OCI-LY3 (cell line): Measurements from ENCODE around the gene EPHA2.

Experiments
- H2AFZ ChIP-seq: fragments of 200-600, 300-600 bp; shearing (Covaris generic); 2 replicates; pipeline ENCODE4 v1.6.0; 2014; ENCODE audit warnings: antibody characterized with exemption, low read depth, low read length
- H3K27ac ChIP-seq: fragments of 200-600, 300-600 bp; sonication (generic); 2 replicates; pipeline ENCODE4 v1.5.1; 2014; ENCODE audit warnings: mild to moderate bottlenecking, low read length, moderate library complexity, mixed read lengths
- H3K27me3 ChIP-seq: fragments of 200-600, 300-600 bp; sonication (generic); 2 replicates; pipeline ENCODE4 v1.6.1; 2014; ENCODE audit warnings: low read depth, low read length, mixed read lengths
- H3K36me3 ChIP-seq: fragments of 200-600, 300-600 bp; sonication (generic); replicated peaks from 2 replicates; pipeline ENCODE3; 2014; ENCODE audit warnings: low read depth, low read length, mixed read lengths
- H3K4me1 ChIP-seq: fragments of 300-600, 200-600 bp; sonication (generic); 2 replicates; pipeline ENCODE4 v1.6.1; 2014; ENCODE audit warnings: low read length, mixed read lengths
- H3K4me2 ChIP-seq: fragments of 200-600, 300-600 bp; sonication (generic); 2 replicates; pipeline ENCODE4 v1.6.1; 2014; ENCODE audit warnings: low read length, mixed read lengths
- H3K4me3 ChIP-seq: fragments of 300-600, 200-600 bp; sonication (generic); 2 replicates; pipeline ENCODE4 v1.5.1; 2014; ENCODE audit warnings: antibody characterized with exemption, mild to moderate bottlenecking, low read length, moderate library complexity
- H3K79me2 ChIP-seq: fragments of 300-600, 200-600 bp; shearing (Covaris generic); 2 replicates; pipeline ENCODE4 v1.6.1; 2014; ENCODE audit warnings: mild to moderate bottlenecking, low read length, mixed read lengths
- H3K9ac ChIP-seq: fragments of 300-600, 200-600 bp; shearing (Covaris generic); 2 replicates; pipeline ENCODE4 v1.6.0; 2014; ENCODE audit warnings: mild to moderate bottlenecking, low read length, moderate library complexity
- H3K9me3 ChIP-seq: fragments of 200-600, 300-600 bp; shearing (Covaris generic); 2 replicates; pipeline ENCODE4 v1.6.1; 2014; ENCODE audit warnings: low read length, mixed read lengths; ENCODE audit not compliant: insufficient read depth
- H4K20me1 ChIP-seq: fragments of 200-600, 300-600 bp; sonication (generic); 2 replicates; pipeline ENCODE4 v1.6.1; 2016; ENCODE audit warnings: low read length, mixed read lengths; ENCODE audit not compliant: insufficient read depth
- EZH2phosphoT487 ChIP-seq: fragments of 200-600 bp; shearing (Covaris generic); IDR thresholded peaks from 2 replicates; pipeline ENCODE4 v1.6.1; 2018; ENCODE audit warnings: antibody characterized with exemption, mixed run types, low read depth
- TF ChIP-seq, protein P1 (sequence below): fragments of 200-600, 300-600 bp; sonication (generic); IDR thresholded peaks from 2 replicates; pipeline ENCODE4 v1.5.1; 2014; ENCODE audit warnings: antibody characterized with exemption, low read length, low read depth

EPHA2 gene

DNA sequence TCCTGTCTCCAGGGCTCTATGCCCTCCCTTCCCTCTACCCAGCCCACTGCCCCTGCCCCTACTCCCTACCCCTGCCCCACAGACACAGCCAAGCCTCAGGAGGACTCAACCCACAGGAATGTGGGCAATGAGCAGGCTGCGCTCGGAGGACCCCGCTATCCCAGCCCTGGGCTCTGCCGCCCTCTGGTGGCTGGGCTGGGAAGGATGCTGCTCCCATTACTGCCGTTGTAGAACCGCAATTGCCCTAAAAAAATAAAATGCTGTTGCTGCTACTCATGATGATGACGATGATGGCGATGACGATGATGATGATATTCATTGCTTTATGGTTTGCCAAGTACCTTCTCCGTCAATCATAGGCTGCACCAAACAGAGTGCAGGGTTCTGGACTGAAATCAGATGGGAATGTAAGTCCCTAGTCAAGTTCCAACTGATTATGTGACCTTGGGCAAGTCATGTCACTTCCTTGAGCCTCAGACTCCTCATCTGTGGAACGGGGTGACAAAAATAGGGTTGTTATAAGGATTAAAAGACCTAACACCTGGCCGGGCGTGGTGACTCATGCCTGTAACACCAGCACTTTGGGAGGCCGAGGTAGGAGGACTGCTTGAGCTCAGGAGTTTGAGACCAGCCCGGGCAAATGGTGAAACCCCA is 32.0 kb upstream of the EPHA2 start:
- H3K79me2 ChIP-seq: no peaks in the 10 kb centered on the region
- H3K4me2 ChIP-seq: peak overlapping the region; percentile 49
- H3K27ac ChIP-seq: no peak overlapping the region
- peaks cover 6% of the 10 kb centered on the region; the same call in 1 of the 2 replicates for H3K27me3 ChIP-seq
- H3K9ac ChIP-seq: 0 out of 2 replicates have a peak overlapping the region, but pooled peaks have one; percentile 27
- H3K4me3 ChIP-seq: 0 out of 2 replicates have a peak overlapping the region, but pooled peaks have one; percentile 34
- H3K9me3 ChIP-seq: no peaks in the 10 kb centered on the region
- TF ChIP-seq, protein P1, sequence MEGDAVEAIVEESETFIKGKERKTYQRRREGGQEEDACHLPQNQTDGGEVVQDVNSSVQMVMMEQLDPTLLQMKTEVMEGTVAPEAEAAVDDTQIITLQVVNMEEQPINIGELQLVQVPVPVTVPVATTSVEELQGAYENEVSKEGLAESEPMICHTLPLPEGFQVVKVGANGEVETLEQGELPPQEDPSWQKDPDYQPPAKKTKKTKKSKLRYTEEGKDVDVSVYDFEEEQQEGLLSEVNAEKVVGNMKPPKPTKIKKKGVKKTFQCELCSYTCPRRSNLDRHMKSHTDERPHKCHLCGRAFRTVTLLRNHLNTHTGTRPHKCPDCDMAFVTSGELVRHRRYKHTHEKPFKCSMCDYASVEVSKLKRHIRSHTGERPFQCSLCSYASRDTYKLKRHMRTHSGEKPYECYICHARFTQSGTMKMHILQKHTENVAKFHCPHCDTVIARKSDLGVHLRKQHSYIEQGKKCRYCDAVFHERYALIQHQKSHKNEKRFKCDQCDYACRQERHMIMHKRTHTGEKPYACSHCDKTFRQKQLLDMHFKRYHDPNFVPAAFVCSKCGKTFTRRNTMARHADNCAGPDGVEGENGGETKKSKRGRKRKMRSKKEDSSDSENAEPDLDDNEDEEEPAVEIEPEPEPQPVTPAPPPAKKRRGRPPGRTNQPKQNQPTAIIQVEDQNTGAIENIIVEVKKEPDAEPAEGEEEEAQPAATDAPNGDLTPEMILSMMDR: peak; percentile 85
- TF ChIP-seq EZH2phosphoT487: no peak
- no peaks in the 10 kb centered on the region for H3K36me3 ChIP-seq
- H3K4me1 ChIP-seq: peaks cover 3% of the 10 kb centered on the region; the same call in 1 of the 2 replicates
- no peaks in the 10 kb centered on the region for H4K20me1 ChIP-seq
- peak overlapping the region; percentile 79; the same call in 1 of the 2 replicates for H2AFZ ChIP-seq

DNA sequence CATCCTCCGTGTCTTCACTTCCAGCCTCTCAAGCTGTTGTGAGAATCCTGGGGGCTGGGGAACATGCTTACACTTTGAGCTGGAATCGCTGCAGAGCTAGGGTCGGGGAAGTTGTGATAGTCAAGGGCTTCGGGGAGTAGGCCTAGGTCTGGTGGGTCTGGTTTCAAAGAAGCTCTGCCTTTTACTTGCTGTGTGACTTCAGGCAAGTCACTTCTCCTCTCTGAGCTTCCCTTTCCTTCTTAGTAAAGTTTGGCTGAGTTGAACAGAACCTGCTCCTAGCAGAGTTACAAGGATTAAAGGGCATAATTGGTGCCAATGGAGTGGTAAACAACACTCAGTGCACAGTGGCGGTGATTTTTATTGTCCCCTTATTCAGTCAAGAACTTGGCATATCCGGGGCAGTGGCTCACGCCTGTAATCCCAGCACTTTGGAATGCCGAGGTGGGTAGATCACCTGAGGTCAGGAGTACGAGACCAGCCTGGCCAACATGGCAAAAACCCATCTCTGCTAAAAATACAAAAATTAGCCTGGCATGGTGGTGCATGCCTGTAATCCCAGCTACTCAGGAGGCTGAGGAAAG is 30.9 kb upstream of the EPHA2 start:
- Histone ChIP-seq H3K4me3 (no peak overlapping the region), H3K27me3 (peaks cover 6% of the 10 kb centered on the region; the same call in 1 of the 2 replicates), H3K4me1 (peaks cover 3% of the 10 kb centered on the region; the same call in 1 of the 2 replicates), H2AFZ (no peak overlapping the region), H3K9ac (no peak overlapping the region), H4K20me1 (no peaks in the 10 kb centered on the region), H3K79me2 (no peaks in the 10 kb centered on the region), H3K4me2 (no peak overlapping the region), H3K36me3 (no peaks in the 10 kb centered on the region), H3K27ac (no peak overlapping the region), H3K9me3 (no peaks in the 10 kb centered on the region)
- TF ChIP-seq, protein P1: no peak
- TF ChIP-seq EZH2phosphoT487: no peak

DNA sequence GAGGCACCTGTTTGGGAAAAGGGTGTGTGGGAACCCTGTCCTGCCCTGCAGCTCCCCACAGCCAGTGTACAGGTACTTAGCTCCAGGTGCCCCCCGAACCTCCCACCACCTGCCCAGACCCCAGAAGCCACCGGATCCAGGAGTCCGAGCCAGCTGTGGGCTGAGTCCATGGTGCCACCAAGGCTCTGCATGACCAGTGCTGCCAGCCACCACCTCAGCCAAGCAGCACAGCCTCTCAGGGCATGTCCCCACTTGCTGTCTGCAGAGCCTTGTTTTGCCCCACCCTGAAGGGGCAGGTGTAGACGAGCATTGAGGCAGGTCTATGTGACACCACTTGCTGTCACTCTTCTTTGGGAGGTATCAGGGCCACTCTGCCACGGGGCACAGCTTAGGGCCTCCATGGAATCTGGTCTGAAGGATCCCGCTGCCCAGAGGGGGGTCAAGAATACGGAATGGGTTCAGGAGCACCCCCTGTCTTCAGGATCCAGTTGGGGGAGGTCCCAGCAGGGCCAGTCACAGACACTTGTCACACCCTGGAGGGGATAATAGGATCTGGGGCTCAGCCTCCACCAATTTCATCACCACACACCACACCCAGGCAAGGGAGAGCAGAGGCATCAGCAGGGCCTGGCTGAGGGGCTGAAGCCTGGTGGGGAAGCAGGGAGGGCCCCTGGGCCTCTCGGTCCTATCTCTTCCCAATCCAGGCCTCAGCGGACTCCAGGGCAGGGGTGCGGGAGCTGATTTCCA is 28.9 kb upstream of the EPHA2 start:
- H3K79me2 ChIP-seq: no peaks in the 10 kb centered on the region
- TF ChIP-seq, protein P1: no peak
- no peak for TF ChIP-seq EZH2phosphoT487
- H4K20me1 ChIP-seq: no peaks in the 10 kb centered on the region
- H2AFZ ChIP-seq: no peak overlapping the region
- H3K4me1 ChIP-seq: peaks cover 3% of the 10 kb centered on the region; the same call in 1 of the 2 replicates
- H3K9ac ChIP-seq: no peak overlapping the region
- no peak overlapping the region for H3K27ac ChIP-seq
- no peaks in the 10 kb centered on the region for H3K27me3 ChIP-seq
- H3K4me3 ChIP-seq: no peak overlapping the region
- H3K36me3 ChIP-seq: no peaks in the 10 kb centered on the region
- no peak overlapping the region for H3K4me2 ChIP-seq
- H3K9me3 ChIP-seq: no peaks in the 10 kb centered on the region
